Ishikawa (cell line): ENCODE results near the gene AGAP3.

Source experiments
- CEBPB ChIP-seq: IDR thresholded peaks from 2 replicates; pipeline ENCODE4 v1.6.1; 2012
- CREB1 ChIP-seq: IDR thresholded peaks from 2 replicates; pipeline ENCODE4 v1.6.1; 2012; ENCODE audit warnings: low read depth
- EGR1 ChIP-seq: IDR thresholded peaks from 2 replicates; pipeline ENCODE4 v1.6.1; 2012
- EP300 ChIP-seq: IDR thresholded peaks from 2 replicates; pipeline ENCODE4 v1.6.1; 2012; ENCODE audit warnings: borderline replicate concordance
- FOXM1 ChIP-seq: IDR thresholded peaks from 2 replicates; pipeline ENCODE4 v1.6.1; 2012; ENCODE audit warnings: low read depth, borderline replicate concordance
- NFIC ChIP-seq: IDR thresholded peaks from 2 replicates; pipeline ENCODE4 v1.6.1; 2012
- TAF1 ChIP-seq: IDR thresholded peaks from 2 replicates; pipeline ENCODE4 v1.6.1; 2012; ENCODE audit warnings: low read depth, mild to moderate bottlenecking
- TCF12 ChIP-seq: IDR thresholded peaks from 2 replicates; pipeline ENCODE4 v1.6.1; 2012; ENCODE audit warnings: low read depth
- TEAD4 ChIP-seq: IDR thresholded peaks from 2 replicates; pipeline ENCODE4 v1.6.1; 2012
- TF ChIP-seq, protein P1 (sequence below): IDR thresholded peaks from 2 replicates; pipeline ENCODE4 v1.6.1; 2012; ENCODE audit warnings: low read depth, mild to moderate bottlenecking
- TF ChIP-seq, protein P2 (sequence below): IDR thresholded peaks from 2 replicates; pipeline ENCODE4 v1.6.1; 2012

DNA sequence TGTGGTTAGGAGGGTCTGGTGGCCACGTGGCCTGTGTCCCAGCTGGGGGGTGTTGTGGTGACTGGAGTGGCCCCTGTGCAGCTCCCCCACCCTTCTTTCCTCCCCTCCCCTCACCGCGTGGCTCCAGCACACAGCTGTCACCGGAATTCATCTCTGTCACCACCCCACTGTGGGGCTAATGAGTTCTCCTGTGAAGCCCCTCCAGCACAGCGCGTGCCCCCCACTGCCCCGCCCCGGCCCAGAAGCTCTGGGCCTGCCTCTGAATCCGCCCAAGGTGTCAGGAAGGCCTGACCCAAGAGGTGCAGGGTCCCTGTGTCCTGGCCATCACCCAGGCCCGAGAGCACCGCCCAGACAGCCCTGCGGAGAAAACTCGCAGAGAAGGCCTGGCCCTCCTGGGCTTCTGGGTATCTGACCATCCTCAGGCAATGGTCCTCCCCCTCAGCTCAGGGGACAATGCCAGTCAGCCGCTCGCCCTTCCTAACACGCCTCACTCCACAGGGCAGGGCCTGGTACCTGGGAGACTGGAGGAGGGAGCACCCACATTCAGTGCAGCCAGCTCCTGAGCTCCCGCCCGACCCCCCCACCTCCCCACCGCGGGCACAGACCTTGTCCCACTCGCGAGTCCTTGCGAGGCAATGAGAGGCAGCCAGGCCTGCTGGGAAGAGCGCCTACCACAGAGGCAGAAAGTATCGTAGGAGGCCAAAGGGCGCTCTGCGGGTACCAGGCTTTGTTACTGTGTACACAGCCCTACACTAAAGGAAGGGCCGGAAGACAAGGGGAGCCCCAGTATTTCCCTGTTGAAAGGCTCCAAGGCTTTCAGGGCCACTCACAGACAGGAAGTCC, 43.1 kb downstream of the AGAP3 start:
- TF ChIP-seq, protein P1, sequence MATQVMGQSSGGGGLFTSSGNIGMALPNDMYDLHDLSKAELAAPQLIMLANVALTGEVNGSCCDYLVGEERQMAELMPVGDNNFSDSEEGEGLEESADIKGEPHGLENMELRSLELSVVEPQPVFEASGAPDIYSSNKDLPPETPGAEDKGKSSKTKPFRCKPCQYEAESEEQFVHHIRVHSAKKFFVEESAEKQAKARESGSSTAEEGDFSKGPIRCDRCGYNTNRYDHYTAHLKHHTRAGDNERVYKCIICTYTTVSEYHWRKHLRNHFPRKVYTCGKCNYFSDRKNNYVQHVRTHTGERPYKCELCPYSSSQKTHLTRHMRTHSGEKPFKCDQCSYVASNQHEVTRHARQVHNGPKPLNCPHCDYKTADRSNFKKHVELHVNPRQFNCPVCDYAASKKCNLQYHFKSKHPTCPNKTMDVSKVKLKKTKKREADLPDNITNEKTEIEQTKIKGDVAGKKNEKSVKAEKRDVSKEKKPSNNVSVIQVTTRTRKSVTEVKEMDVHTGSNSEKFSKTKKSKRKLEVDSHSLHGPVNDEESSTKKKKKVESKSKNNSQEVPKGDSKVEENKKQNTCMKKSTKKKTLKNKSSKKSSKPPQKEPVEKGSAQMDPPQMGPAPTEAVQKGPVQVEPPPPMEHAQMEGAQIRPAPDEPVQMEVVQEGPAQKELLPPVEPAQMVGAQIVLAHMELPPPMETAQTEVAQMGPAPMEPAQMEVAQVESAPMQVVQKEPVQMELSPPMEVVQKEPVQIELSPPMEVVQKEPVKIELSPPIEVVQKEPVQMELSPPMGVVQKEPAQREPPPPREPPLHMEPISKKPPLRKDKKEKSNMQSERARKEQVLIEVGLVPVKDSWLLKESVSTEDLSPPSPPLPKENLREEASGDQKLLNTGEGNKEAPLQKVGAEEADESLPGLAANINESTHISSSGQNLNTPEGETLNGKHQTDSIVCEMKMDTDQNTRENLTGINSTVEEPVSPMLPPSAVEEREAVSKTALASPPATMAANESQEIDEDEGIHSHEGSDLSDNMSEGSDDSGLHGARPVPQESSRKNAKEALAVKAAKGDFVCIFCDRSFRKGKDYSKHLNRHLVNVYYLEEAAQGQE: no peak
- TF ChIP-seq EP300: no peak
- TF ChIP-seq CREB1: no peak
- no peak for TF ChIP-seq TEAD4
- TF ChIP-seq FOXM1: no peak
- TF ChIP-seq TAF1: no peak
- no peak for TF ChIP-seq NFIC
- TF ChIP-seq EGR1: no peak
- no peak for TF ChIP-seq TCF12
- TF ChIP-seq CEBPB: no peak
- TF ChIP-seq, protein P2, sequence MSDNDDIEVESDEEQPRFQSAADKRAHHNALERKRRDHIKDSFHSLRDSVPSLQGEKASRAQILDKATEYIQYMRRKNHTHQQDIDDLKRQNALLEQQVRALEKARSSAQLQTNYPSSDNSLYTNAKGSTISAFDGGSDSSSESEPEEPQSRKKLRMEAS: no peak
